Stimulated activated CD8-positive, alpha-beta memory T cell treated with anti-CD3 and anti-CD28 coated beads, Interleukin-7, amount 100 ng/mL, for 4 hours (primary cell): ENCODE data around the gene PRXL2A.

Source experiments
- DNase-seq, 2 donors: peaks; one replicate each; pipeline ENCODE4 v3.0.0-alpha.2; 2020; ENCODE audit warnings: low read depth in 2 of 2

The PRXL2A gene

GRCh38 chr10:80461208-80462183 lies 53.1 kb downstream of the PRXL2A start:
- no peak for DNase-seq

GRCh38 chr10:80462299-80462980 lies 54.1 kb downstream of the PRXL2A start:
- DNase-seq: no peak

DNA sequence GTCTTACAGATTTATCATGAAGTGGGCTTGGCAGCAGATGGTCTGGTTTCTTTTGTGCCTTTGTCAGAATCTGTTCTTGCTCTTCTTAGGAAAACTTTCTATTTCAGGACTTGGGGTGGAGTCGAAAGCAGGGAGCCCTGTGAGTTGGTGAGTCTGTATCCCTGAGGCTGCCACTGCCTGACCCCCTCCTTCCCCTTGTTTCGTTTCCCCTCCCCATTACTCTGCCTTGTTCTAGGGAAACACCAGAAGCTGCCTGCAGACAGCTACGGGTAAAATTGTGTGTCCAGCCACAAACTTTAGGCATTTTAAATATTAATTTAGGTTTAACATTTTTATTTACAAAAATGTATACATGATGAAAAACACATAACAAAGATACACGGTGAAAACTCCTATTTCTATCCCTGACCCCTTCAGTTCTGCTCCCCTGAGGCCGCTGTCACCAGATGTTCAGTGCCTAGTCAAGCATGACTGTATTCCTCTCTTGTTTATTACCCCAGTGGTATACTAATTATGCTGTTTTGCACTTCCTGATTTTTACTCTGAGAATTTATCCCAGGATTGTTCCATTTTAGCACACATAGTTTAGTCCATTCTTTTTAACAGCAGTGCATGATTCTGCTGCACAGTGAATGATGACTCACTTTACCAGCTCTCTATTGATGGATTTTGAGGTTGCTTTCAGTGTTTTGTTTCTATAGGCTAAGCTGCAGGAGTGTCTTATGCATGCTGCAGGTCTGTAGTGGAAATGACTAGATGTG lies 54.8 kb downstream of the PRXL2A start:
- no peak for DNase-seq

GRCh38 chr10:80463868-80464267 lies 55.5 kb downstream of the PRXL2A start:
- no peak for DNase-seq

DNA sequence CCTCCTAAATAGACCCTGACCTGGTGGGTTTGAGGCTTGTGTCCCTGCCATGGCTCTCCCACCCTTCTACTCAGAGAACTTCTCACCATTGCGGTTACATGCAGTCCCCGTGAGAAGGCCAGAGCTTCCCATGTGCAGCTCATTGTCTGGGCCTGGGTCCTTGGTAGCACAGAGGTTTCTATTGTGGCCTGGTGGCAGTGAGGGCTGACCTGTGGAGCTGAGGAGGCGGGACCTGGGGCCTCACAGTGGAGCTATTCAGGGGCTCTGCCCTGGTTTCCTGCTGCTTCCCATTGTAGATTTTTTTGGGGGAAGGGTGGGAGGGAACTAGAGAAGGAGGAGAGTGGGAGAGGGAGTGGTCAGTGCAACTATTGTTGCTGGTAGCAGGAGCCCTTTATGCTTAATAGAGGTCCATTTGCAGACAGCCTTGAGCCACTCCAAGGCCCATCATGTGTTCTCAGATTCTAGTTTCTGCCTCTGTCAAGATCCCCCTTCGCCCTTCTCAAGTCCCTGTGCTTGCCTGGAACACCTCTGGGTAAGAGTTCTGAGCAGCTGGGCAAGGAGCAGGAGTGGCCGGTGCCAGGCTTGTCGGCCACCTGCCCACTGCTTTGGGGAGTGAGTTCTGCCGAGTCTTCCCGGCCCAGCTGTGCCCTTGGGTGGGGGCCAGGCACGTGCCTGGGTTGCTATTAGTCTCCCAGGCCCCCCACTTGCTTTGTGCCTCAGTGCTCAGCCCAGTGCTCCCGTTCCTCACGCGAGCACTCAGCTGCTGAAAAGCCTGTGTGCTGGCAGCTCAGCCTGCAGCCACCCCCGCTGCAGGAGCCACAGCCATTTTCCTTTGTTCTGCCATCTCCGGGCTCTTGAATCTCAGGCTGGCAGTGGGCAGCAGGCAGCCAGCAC lies 56.5 kb downstream of the PRXL2A start:
- peak in 1 of 2 donors; percentile 23 for DNase-seq

- no peak for DNase-seq
Measured at GRCh38 chr10:80465451-80465835, 57.1 kb downstream of the PRXL2A start.

DNA sequence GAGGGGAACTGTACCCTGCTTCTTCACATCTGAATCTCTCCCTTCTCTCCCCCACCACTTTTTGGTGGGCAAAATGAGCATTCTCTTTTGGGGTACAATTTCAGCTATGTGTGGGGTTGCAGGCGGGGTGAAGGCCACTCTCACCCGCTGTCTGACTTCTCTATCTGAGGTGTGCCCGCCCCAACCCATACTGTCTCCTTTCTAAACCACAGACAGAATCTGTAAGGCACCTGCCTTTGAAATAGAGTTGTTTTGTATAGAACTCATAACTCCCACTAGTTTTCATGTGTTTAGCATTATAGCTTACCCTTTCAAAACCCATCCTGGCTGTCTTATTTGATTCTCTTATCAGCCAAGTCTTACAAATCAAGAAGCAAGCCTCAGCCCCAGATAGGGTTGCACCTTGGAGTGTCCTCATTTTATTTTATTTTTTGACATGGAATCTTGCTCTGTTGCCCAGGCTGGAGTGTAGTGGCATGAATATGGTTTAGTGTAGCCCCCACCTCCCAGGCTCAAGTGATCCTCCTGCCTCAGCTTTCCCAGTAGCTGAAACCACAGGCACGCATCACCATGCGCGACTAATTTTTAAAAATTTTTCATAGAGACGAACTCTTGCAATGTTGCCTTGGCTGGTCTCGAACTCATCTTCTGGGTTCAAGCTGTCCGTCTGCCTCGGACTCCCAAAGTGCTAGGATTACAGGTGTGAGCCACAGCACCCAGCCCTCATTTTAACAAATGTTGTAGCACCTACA lies 57.7 kb downstream of the PRXL2A start:
- peak in 1 of 2 donors; percentile 31 for DNase-seq

GRCh38 chr10:80466724-80467326 lies 58.5 kb downstream of the PRXL2A start:
- no peak for DNase-seq

GRCh38 chr10:80468002-80468401 lies 59.7 kb downstream of the PRXL2A start:
- peak in 1 of 2 donors; percentile 64 for DNase-seq

DNA sequence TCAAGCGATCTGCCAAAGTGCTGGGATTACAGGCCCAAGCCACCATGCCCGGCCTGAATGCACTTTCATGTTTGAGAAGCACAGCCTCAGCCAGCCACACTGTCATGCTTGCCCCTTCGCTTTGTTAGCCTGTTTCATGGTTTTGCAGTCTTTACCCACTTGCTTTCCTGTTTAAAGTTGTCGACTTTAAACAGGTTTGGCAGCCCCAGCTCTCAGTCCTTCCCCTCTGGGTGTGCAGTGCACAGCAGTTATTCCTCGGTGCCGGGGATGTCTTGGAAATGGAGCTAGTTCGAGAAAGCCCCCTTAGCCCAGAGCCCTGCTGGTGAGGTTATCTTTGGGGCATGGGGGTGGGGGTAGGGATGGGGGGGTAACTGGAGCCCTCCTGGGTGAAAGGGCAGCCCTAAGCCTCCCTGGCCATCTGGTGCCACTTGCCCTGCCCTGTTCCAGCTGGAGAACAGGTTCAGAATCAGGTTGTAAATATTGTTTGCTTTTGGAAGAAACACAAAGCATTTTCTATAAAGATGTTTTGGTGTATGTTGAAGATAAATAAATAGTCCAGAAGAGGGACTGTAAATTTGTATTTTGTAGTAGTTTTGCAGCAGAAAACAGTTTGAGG lies 60.6 kb downstream of the PRXL2A start:
- DNase-seq: no peak

DNA sequence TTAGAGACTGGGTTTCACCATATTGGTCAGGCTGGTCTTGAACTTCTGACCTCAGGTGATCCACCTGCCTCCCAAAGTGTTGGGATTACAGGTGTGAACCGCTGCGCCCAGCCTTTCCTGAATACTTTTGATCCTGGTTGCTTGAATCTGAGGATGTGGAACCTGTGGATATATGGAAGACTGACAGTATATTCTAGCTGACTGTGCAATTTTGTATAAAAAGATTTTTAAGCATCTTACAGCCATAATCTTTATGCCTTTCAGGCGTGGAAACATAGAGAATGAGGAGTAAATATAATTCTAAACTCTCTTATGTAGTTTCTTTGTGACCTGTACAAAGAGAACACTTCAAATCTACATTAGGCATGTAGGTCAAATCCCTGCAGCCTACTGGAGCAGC lies 61.9 kb downstream of the PRXL2A start:
- DNase-seq: no peak

- no peak for DNase-seq
Measured at GRCh38 chr10:80471001-80471400, 62.6 kb downstream of the PRXL2A start.

DNA sequence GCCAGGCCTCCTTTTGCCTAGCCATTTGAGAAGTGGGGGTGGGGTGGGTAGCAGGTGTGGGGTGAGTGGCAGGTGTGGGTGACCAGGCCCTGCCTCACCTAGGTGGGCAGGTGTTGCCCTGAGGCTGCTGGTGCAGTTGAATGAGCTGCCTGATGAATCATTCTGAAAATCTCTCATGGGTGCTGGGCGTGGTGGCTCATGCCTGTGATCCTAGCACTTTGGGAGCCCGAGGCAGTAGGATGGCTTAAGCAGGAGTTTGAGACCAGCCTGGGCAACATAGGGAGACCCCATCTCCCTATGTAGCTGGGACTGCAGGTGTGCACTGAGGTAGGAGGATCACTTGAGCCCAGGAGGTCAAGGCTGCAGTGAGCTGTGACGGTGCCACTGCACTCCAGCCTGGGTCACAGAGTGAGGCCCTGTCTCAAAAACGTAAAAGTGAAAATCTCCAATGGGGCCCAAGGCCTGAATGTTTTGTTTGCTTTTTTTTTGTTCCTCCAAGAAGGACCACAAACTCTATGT lies 63.4 kb downstream of the PRXL2A start:
- DNase-seq: no peak

- DNase-seq: no peak
Measured at GRCh38 chr10:80472234-80473095, 64.1 kb downstream of the PRXL2A start.

GRCh38 chr10:80473096-80473657 lies 64.8 kb downstream of the PRXL2A start:
- no peak for DNase-seq

DNA sequence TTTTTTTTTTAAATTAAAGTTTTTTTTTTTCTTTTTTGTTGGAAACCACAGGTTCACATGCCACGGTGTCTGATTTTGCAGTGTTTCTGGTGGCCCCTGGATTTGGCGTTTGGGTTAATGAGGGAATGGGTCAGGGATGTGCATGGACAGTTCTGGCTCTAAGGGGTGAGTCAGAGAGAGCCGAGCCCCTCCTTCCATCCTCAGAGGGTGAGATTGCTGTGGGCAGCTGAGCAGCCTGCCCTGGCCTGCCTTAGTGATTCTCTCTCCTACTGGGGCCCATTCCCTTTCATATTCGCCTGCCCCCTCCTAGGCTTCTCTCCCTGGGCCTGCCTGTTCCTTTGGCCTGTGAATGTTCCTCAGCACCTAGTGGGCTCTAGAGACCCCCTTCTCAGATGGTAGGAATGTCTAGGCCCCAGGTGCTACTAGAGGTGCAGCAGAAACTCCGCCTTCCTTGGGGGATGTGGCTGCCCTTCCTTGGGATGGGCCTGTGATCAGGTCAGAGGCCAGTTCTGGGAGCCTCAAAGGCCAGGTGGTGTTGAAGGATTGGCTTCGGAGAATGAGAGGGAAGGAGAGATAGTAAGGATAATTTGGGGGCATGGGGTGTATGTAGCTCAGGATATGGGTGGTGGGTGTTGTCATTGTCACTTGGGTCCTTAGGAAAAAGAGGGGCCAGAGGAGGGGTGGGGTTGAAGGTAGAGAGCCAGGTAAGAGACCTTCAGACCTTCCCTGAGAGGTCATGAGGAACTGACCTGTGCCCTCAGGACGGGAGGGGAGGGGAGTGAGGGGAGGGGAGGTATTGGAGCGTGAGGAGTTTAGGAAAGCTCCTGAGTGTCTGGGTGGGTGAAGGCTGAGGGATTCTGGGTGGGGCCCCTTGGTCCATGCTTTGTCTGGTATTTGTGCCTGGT lies 65.6 kb downstream of the PRXL2A start:
- no peak for DNase-seq

GRCh38 chr10:80474597-80474910 lies 66.2 kb downstream of the PRXL2A start:
- no peak for DNase-seq
